ENCODE results near the gene MRNIP.
A peak's percentile ranks its signal among the peaks of the same experiment; 100 is the strongest.

MRNIP gene

DNA sequence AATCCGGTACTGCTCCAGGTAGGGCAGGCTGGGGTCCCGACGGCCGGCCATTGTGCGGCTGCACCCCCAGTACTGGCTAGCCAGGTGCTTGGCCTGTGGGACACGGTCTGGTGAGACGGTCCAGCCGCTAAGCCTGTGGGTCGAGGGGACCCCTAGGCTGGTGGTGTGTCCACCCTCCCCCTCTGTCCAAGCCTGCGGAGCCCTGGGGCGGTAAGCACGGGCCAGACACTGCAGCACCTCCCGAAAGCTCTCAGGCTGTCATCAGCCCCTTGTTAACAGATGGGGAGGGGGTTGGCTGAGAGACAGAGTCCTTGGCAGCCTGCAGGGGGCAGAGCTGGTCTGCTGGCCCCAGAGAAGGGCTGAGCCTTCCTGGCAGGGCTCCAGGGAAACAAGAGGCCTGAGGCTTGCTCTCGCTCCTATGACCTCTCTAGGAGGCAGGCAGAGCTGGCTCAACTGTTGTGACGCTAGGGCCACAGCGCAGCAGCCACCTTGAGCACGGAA lies 11.8 kb upstream of the MRNIP start:
- DNase-seq, result peak; percentile 60

DNA sequence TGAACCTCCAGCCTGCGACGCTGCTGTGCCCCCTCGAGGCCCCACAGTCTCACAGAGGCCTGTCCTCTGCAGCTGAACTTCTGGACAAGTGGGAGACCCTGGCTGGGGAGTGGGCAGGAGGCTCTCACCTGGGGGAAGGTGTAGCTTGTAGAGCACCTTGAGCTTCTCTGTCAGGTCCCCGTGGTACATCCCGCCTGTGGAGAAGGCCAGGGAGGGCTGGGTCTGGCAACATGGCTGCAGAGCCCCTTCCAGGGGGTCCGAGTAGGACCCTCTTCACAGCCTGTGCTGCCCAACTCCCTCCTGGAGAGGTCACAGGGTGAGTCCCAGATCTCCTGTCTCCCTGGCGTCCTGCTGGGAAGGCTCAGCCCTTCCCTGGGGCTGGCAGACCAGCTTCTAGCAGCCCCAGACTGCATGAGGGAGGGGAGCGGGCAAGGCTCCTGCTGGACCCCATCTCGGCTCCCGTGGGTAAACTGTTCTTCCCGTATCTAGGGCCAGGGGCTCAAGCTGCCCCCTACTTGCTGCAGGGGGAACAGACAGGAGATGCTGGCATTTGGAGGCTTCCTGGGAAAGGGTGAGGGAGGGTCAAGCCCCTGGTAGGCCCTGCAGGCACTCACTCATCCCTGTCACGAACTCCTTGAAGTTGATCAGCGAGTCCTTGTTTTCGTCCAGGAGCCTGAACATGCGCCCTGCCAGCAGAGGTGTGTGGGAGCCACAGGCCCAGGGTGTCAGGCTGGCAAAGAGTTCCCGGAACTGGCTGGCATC lies 11.2 kb upstream of the MRNIP start:
- no peak for DNase-seq

DNA sequence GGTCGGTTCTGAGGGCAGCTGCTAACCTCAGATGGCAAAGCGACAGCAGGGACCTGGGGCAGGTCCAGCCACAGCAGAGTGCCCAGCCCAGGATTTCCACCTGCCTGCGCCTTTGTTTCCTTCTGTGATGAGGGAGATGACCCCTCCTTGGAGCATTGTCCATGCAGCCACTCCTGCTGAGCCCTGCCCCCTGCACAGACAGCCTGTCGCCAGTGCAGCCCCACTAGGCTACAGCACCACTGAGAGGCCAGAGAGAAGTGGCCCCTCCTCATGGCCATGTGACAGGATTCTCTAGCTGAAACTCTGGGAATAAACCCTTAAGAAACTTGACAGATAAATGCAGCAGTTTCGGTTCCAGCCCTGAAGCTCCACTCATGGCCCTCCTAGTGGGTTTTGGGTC lies 10.5 kb upstream of the MRNIP start:
- DNase-seq, result no peak

DNA sequence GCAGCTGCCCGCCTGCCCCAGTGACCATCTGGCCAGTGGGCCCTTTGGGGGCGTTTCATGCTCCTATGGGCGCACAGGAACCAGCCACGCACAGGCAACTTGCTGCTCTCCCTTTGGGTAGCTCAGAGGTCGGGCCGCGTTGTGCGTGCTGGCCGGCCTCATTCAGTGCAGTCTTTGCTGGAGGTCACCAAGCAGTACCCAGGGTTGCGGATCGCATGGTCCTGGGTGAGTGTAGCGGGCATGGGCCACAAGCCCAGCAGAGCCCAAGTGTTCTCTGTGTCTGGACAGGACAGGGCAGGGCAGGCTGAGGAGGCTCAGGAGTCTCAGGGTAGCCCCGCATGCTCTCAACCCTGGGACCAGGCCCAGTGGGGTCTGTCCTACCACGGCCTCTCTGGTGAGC lies 9.9 kb upstream of the MRNIP start:
- no peak for DNase-seq

DNA sequence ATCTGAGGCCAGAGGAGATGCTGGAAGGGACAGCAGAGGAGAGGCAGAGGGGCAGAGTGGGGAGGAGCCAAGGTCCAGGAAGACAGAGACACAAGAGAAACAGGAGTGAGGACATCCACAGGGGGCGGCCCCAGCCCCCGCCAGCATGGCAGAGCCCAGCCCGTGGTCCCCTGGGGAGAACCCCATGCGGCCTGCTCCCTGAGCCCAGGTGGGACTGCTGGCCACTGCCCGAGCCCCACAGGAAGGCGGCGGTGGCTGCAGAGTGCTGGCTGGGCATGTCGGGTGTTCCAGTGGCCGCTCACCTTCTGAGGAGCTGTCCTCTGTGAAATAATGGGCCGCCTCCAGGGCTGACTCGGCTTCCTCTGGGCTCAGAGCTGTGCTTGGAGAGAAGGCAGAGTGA lies 8.9 kb upstream of the MRNIP start:
- DNase-seq, result no peak

DNA sequence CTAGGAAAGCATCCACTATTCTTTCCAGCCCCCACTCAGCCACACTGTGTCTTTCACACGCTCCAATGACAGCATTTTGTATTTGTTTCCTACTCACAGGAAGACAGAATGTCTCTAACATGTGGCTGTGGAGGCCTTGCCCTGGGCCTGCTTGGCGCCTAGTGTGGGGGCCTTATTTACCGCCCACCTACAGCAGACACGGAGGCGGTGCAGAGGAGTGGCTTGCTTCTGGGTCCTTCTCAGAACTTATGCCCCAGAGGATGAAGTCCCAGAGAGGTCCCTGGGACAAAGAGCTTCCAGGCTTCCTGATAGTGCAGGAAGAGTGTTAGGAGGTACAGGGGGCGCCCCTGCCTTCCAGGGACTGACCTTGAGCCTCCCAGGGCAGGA lies 8.5 kb upstream of the MRNIP start:
- no peak for DNase-seq

DNA sequence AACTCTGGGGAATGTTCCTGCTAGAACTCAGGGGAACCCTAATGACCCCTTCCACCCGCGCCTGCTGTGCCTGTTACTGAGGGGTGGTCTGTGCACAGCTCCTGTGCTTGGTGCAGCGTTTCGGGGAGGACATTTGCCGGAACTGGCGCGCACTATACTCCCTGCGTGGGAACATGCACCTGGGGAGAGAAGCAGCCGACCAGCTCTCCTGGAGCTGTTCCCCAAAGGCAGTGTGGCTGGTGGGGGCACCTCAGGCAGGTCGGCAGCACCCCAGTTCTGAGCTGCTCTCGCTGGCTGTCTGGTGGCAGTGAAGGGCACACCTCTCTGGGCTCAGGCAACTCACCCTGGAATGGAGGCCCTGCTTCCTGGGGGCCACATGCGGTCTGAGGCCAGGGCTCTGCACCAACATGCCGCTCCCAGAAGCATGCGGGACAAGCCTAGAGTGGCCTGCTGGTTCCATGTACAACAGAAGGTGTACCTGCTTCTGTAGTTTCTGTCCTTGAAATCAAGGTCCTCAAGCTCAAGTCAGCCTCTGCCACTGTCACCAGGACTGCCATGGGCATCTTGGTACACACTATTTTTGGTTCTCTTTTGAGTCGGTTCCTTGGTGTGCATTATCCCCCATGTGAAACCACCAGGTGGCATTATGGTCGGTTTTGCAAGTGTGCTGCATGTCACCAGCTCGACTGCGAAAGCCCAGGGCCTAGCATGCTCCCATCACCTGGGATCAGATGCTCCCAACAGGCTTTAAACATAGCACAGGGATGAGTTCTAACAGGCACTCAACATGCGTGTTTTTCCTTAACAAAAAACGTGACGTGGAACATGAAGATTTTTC lies 7.8 kb upstream of the MRNIP start:
- no peak for DNase-seq

DNA sequence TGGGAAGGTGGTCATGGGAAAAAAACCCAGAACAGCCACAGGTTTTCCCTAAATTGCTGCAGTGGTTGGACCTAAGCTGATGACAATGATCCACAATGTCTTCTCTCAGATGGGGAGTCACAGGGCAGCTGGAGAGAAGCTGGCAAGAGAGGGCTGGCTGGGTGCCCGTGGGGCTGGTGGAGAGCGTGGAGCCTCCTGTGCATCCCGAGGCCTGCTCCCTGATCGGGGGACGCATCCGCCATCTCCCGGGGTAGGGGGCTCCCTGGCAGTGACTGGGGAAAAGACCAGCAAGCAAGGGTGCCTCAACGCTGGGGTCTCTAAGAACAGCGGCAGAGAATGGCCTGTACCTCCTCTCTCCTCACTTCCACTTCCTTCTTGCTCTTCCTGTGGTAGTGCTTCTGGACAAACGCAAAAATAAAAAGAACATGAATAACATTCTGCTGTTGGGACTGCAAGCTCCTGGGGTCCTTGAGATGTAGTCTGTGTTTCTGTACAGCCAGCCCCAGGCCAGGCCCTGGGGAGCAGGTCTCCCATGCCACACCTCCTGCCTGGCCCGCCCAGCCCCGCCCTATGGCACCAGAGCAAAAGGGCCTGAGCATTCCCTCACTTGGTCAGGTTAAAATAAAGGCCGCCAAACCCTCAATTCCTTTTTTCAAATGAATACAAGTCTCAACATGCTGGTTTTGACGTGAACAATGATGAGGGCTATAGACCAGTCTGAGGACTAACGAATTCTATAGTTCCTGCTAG lies 7.0 kb upstream of the MRNIP start:
- no peak for DNase-seq

DNA sequence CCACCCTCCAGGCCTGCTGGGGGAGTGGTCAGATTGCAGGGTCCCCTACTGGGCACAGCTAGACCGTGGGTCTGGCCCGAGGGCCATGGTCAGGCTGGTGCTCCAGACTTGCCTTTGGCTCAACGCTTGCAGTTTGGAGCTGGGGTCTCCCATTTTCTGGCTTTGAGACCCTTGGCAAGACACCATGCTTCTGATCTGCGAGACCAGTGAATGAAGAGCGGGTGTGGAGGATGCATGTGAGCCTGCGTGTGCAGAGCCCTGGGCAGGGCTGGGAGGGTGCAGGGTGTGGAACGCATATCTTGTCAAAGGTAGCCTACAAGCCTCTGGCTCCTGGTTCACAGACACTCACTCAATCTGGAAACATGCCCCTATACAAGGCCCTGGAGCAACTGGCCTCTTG lies 6.1 kb upstream of the MRNIP start:
- no peak for DNase-seq

DNA sequence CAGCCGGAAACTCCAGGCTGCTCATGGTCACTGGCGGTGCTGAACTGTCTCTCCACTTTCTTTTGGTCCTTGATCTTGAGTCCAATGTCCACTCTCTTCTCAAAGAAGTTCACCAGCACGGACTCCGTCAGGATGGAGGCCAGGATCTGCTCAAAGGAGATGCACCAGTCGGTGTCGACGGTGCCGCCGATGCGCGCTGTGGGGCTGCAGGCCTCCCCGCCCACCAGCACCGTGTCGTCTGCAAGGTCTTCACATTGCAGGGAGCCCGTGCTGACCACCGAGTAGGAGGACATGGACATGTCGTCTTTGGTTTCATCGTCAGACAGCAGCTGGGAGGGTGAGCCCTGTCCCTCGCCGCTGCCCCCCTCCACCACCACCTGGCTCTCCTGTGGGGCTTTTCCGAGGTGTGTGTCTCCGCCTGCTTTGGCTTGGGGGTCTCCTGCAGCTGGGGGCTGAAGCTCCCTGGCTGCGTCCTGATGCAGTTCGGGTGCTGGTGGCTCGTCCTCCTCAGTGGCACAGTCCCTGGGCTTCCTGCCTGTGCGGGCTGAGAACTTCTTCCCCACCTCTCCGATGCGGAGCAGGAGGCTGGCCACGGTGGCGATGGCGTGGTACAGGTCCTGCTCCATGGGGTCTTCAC lies 5.0 kb upstream of the MRNIP start:
- DNase-seq, result no peak

DNA sequence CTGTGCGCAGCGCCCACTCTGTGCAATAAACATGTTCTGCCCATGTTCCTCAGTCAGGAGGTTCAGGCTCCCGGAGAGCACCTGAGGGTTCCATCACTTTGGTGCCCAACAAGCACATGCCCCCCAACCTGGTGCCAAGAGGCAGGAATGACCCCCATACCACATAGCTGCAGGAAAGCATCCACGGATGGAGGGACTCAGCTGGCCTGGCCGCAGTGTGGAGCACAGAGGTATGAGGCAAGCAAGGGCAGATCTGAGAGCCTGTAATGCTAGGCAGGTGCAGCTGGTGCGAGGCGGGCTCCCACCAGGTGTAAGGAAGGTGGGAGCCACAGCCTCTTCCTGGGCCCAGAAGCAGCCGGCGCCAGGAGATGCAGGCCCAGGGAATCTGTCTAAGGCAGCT lies 4.3 kb upstream of the MRNIP start:
- no peak for DNase-seq

DNA sequence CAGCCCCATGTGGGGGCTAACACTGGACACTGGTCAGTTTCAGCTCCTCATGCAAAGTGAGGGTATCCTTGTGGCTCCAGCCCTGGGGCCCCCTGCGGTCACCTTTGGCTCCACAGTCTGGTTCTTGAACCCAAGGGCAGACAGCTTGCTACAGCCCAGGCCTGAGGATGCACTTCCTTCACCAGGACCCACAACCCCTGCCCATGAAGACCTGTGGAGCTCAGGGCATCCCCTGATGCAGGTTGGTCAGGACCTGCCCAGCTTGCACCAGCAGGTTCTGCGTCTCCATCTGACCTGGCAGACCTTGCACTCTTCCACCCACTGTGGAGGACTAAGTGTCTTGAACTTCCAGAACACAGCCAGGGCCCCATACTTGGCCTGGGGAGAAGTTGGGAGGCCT lies 3.7 kb upstream of the MRNIP start:
- no peak for DNase-seq

DNA sequence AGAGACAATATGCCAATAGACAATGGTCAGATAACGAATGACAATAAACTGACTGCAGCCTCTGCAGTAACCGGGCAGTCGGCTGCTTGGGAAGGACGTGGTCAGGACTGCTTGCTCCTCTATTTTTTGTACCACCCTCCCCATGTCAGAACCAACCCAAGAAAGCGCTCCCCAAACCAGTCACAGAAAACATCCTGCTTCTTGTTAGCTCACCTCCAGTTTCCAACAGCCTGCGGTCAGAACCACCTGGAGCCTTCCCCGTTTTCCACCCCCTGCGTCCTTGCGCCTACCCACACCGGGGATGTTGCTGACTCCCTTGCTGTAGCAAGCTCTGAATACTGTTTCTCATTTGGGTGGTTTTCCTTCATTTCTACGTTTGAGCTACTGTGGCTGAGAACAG lies 1.7 kb upstream of the MRNIP start:
- DNase-seq, result no peak

DNA sequence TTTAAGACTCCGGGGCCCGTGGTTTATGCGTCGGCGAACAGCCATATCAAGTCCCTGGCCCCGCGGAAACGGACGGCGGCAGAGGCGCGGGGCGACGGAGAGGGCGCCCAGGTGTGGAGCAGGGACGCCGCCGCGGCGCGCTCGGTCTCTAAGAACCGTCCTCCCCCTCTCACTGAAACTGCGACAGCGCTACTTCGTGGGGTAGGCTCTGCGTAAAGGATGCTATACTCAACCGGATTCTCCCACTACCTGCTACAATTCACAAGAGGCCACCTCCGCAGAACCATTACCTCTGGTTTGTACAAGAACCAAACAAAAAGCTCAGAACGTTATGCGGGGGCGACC lies 404 bp downstream of the MRNIP start:
- DNase-seq, result peak; percentile 50

DNA sequence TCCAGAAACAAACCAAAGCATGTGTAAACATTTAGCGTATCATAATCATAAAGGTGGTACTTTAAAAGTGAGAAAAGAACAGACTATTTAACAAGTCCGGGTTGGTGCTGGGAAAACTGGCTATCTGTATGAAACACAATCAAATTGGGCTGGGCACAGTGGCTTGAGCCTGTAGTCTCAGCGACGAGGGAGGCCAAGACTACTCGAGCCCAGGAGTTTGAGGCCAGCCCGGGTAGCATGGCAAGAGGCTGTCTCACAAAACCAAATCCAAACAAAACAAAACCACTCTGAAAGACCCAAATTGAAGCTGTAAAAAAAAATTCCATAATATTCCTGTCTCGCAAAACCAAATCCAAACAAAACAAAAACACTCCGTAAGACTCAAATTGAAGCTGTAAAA lies 4.3 kb downstream of the MRNIP start:
- DNase-seq, result no peak

DNA sequence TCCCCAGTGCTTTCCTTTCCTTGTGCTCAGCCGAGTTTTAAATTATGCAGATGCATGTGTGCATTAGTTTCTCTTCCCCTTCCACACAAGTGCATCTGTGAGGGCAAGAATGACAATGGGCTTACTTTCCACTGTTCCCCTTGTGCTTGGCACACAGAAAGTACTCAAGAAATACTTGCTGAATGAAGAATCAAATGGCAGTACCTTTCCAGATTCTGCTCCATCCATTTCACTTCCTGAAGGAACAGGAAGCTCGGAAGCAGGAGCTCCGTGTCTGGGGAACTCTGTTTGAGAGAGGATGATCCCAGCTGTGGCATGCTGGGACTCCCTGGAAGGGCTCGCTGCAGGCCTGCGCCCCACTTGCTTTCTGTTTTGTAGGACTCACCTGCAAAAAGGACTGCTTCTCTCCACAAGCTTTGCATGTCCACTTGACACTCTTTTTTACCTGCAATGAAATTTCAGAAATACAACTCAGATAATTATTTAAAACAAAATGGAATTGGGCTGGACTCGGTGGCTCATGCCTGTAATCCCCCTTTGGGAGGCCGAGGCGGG lies 5.5 kb downstream of the MRNIP start:
- no peak for DNase-seq

DNA sequence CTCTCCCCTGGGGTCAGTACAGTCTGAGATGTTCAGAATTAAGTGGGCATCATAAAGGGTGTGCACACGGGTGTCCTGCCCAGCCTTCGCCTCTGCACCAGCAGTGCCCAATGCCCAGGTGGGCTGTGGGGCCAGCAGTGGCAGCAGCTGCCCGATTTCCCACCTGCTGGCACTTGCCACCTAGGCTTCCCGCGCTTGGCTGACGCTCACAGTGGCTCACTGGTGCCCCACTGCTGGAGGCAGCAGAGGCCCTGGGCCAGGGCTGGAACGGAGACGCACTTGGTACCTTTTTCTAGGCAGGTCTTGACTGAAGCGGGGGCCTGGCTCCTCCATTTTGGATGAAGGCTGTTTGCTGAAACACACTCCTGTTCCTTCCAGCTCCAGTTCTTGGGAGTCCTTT lies 17.0 kb downstream of the MRNIP start:
- no peak for DNase-seq

DNA sequence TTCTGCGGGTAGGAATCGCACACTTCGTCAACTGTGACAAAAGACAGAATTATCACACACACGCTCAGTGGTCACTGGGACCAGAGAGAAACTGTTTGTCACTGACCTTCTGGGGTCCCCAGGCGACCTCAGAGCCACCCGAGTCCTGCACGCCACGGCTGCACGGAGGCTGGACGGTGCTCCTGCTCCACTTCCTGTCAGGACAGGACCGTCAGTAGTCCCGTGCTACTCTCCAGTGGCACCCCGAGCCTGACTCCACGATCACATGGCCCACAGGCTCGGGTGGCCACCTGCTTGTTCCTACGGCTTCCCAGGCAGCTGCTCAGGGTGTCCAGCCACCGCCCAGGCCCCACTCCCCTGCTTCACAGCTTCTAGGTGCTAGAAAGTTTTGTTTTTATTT lies 17.9 kb downstream of the MRNIP start:
- DNase-seq, result no peak

DNA sequence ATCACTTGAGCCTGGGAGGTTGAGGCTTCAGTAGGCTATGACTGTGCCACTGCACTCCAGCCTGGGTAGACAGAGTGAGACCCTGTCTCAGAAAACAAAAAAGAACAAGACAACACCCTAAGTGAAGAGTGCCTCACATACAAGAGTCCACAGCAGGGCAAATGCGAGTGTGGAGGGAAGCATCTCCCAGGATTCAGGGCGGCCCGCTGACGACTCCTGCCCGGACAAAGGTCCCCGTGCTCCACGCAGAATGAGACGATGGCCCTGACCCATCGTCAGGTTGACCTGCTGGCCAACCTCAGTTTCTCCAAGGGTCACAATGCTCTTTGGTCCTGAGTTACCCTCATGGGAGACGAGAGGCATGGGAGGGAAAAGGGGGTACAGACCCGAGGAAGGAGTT lies 18.3 kb downstream of the MRNIP start:
- DNase-seq, result no peak

DNA sequence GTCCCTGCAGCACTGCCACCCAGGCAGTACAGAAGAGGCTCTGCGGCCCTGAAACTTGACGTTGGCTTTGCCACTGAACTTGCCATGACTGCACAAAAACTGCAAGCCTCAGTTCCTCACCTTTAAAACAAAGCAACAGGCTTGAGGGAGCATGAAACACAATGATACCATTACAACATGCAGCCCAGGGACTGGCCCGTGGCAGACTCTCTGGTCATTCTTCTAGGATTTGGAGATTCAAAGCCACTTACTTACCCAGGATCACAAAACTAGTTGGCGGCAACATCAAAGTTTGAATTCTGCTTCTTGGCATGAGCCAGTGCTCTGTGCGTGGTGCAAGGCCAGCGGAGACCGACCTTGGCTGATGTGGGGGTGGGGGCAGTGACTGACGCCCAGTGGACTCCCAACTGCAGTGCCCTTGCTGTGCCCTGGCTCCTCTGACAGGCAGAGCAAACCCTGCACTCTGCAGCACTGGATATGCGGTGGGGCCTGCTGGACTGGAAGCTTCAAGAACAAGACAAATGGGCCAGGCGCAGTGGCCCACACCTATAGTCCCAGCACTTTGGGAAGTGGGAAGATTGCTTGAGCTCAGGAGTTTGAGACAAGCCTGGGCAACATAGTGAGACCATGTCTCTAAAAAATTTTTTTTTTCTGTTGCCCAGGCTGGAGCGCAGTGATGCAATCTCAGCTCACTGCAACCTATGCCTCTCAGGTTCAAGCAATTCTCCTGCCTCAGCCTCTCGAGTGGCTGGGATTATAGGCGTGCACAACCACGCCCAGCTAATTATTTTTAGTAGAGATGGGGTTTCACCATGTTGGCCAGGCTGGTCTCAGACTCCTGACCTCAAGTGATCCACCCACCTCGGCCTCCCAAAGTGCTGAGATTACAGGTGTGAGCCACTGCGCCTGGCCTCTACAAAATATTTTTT lies 19.0 kb downstream of the MRNIP start:
- DNase-seq, result no peak

DNA sequence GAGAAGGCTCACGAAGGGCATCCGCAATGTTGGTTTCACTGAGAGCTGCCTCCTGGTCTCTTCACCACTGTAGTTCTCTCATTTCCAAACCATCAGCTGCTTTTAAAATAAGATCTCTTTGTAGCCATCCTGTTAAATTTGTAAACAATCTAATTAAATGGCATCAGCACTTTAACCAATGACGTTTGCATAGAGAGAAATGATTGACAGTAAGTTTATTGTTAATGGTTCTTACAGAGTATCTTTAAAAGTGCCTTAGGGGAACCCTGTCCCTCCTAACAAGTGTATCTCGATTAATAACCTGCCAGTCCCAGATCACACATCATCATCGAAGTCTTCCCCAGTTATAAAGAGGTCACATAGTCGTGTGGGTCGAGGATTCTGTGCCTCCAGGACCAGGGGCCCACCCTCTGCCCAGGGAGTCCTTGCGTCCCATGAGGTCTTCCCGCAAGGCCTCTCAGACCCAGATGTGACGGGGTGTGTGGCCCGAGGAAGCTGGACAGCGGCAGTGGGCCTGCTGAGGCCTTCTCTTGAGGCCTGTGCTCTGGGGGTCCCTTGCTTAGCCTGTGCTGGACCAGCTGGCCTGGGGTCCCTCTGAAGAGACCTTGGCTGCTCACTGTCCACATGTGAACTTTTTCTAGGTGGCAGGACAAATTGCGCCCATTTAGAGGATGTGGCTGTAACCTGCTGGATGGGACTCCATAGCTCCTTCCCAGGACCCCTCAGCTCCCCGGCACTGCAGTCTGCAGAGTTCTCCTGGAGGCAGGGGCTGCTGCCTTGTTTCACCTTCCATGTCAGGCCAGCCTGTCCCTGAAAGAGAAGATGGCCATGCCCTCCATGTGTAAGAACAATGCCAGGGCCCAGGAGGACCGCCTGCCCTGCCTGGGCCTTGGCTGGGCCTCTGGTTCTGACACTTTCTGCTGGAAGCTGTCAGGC lies 21.3 kb downstream of the MRNIP start:
- no peak for DNase-seq
